ENCODE data around the gene C11orf98.
A peak's percentile ranks its signal among the peaks of the same experiment; 100 is the strongest.

C11orf98 gene

GRCh38 chr11:62615521-62615920 lies 49.5 kb downstream of the C11orf98 start:
- H3K27me3 ChIP-seq (ENCODE audit: insufficient read depth, low read length, poor library complexity, severe bottlenecking) = no peaks in the 10 kb centered on the region
- H3K79me2 ChIP-seq (ENCODE audit: insufficient read depth, low read length) = peaks cover 23% of the 10 kb centered on the region
- peaks cover 8% of the 10 kb centered on the region for H3F3A ChIP-seq (ENCODE audit: low read depth)
- no peaks in the 10 kb centered on the region for H3K36me3 ChIP-seq (ENCODE audit: insufficient read depth, low read length)
- no peak overlapping the region for H3K4me2 ChIP-seq (ENCODE audit: low read depth, low read length, poor library complexity, severe bottlenecking)
- H3K4me3 ChIP-seq (ENCODE audit: low read length, poor library complexity, severe bottlenecking) = no peak overlapping the region
- no peak overlapping the region for H2AFZ ChIP-seq (ENCODE audit: low read length)
- no peaks in the 10 kb centered on the region for H3K9me3 ChIP-seq (ENCODE audit: insufficient read depth, low read depth, low read length)
- peaks cover 20% of the 10 kb centered on the region for H3K4me1 ChIP-seq (ENCODE audit: insufficient read depth, low read length, poor library complexity, severe bottlenecking)
- H3K9me2 ChIP-seq (replicated peaks; ENCODE audit: low read depth, low read length) = no peaks in the 10 kb centered on the region
- no peaks in the 10 kb centered on the region for H4K20me1 ChIP-seq (ENCODE audit: insufficient read depth, low read length, poor library complexity, severe bottlenecking)
- TF ChIP-seq CTCF (conservative IDR thresholded peaks at IDR 0.05; ENCODE audit: low read length) = no peak
- no peak for TF ChIP-seq EZH2phosphoT487 (IDR thresholded peaks at IDR 0.05; ENCODE audit: borderline replicate concordance)
- no peak overlapping the region for H3K9ac ChIP-seq (ENCODE audit: low read depth, low read length, poor library complexity, severe bottlenecking)

- Histone ChIP-seq H3K4me1 (ENCODE audit: insufficient read depth, low read length, poor library complexity, severe bottlenecking) (peaks cover 16% of the 10 kb centered on the region), H4K20me1 (ENCODE audit: insufficient read depth, low read length, poor library complexity, severe bottlenecking) (no peaks in the 10 kb centered on the region), H3K79me2 (ENCODE audit: insufficient read depth, low read length) (peaks cover 17% of the 10 kb centered on the region; the same call in 1 of the 2 replicates), H3K9me2 (replicated peaks; ENCODE audit: low read depth, low read length) (no peaks in the 10 kb centered on the region), H3K9me3 (ENCODE audit: insufficient read depth, low read depth, low read length) (no peaks in the 10 kb centered on the region), H2AFZ (ENCODE audit: low read length) (no peak overlapping the region), H3F3A (ENCODE audit: low read depth) (peaks cover 8% of the 10 kb centered on the region), H3K4me2 (ENCODE audit: low read depth, low read length, poor library complexity, severe bottlenecking) (no peak overlapping the region), H3K36me3 (ENCODE audit: insufficient read depth, low read length) (no peaks in the 10 kb centered on the region), H3K4me3 (ENCODE audit: low read length, poor library complexity, severe bottlenecking) (no peak overlapping the region), H3K9ac (ENCODE audit: low read depth, low read length, poor library complexity, severe bottlenecking) (peak overlapping the region; percentile 17), H3K27me3 (ENCODE audit: insufficient read depth, low read length, poor library complexity, severe bottlenecking) (no peaks in the 10 kb centered on the region)
- TF ChIP-seq EZH2phosphoT487 (IDR thresholded peaks at IDR 0.05; ENCODE audit: borderline replicate concordance) (no peak), CTCF (conservative IDR thresholded peaks at IDR 0.05; ENCODE audit: low read length) (no peak)
Measured at GRCh38 chr11:62614275-62614674, 50.7 kb downstream of the C11orf98 start.

- H3F3A ChIP-seq (ENCODE audit: low read depth) = peaks cover 8% of the 10 kb centered on the region
- TF ChIP-seq CTCF (conservative IDR thresholded peaks at IDR 0.05; ENCODE audit: low read length) (no peak), EZH2phosphoT487 (IDR thresholded peaks at IDR 0.05; ENCODE audit: borderline replicate concordance) (no peak)
- H3K9ac ChIP-seq (ENCODE audit: low read depth, low read length, poor library complexity, severe bottlenecking) = no peak overlapping the region
- H3K27me3 ChIP-seq (ENCODE audit: insufficient read depth, low read length, poor library complexity, severe bottlenecking) = no peaks in the 10 kb centered on the region
- H3K9me3 ChIP-seq (ENCODE audit: insufficient read depth, low read depth, low read length) = no peaks in the 10 kb centered on the region
- H2AFZ ChIP-seq (ENCODE audit: low read length) = no peak overlapping the region
- no peaks in the 10 kb centered on the region for H3K36me3 ChIP-seq (ENCODE audit: insufficient read depth, low read length)
- peak overlapping the region; percentile 90 for H3K4me3 ChIP-seq (ENCODE audit: low read length, poor library complexity, severe bottlenecking)
- H3K79me2 ChIP-seq (ENCODE audit: insufficient read depth, low read length) = peaks cover 14% of the 10 kb centered on the region; the same call in 1 of the 2 replicates
- H3K9me2 ChIP-seq (replicated peaks; ENCODE audit: low read depth, low read length) = no peaks in the 10 kb centered on the region
- no peaks in the 10 kb centered on the region for H4K20me1 ChIP-seq (ENCODE audit: insufficient read depth, low read length, poor library complexity, severe bottlenecking)
- H3K4me2 ChIP-seq (ENCODE audit: low read depth, low read length, poor library complexity, severe bottlenecking) = peak overlapping the region; percentile 81
- H3K4me1 ChIP-seq (ENCODE audit: insufficient read depth, low read length, poor library complexity, severe bottlenecking) = peaks cover 16% of the 10 kb centered on the region
Measured at GRCh38 chr11:62613291-62613778, 51.7 kb downstream of the C11orf98 start.

Measured in Loucy (cell line).